ENCODE data around the gene CD68.

Gene CD68

GRCh38 chr17:7587420-7588151, 8.1 kb downstream of the CD68 start:
- Histone ChIP-seq H3K27me3 (ENCODE audit: control insufficient read depth, insufficient read depth, low read length) (no peaks in the 10 kb centered on the region), H3K4me3 (ENCODE audit: low read depth, low read length) (no peak overlapping the region), H3K9ac (no peak overlapping the region), H3K27ac (peak overlapping the region; percentile 49), H3K9me3 (ENCODE audit: control insufficient read depth, low read length) (no peaks in the 10 kb centered on the region), H3K36me3 (ENCODE audit: control insufficient read depth, insufficient read depth, low read length) (no peaks in the 10 kb centered on the region), H3K79me2 (peaks cover 15% of the 10 kb centered on the region), H3K4me1 (peaks cover 17% of the 10 kb centered on the region), H2AFZ (no peak overlapping the region), H3K4me2 (ENCODE audit: low read length) (no peak overlapping the region)
- TF ChIP-seq, protein P1, sequence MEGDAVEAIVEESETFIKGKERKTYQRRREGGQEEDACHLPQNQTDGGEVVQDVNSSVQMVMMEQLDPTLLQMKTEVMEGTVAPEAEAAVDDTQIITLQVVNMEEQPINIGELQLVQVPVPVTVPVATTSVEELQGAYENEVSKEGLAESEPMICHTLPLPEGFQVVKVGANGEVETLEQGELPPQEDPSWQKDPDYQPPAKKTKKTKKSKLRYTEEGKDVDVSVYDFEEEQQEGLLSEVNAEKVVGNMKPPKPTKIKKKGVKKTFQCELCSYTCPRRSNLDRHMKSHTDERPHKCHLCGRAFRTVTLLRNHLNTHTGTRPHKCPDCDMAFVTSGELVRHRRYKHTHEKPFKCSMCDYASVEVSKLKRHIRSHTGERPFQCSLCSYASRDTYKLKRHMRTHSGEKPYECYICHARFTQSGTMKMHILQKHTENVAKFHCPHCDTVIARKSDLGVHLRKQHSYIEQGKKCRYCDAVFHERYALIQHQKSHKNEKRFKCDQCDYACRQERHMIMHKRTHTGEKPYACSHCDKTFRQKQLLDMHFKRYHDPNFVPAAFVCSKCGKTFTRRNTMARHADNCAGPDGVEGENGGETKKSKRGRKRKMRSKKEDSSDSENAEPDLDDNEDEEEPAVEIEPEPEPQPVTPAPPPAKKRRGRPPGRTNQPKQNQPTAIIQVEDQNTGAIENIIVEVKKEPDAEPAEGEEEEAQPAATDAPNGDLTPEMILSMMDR (IDR thresholded peaks at IDR 0.05): no peak

DNA sequence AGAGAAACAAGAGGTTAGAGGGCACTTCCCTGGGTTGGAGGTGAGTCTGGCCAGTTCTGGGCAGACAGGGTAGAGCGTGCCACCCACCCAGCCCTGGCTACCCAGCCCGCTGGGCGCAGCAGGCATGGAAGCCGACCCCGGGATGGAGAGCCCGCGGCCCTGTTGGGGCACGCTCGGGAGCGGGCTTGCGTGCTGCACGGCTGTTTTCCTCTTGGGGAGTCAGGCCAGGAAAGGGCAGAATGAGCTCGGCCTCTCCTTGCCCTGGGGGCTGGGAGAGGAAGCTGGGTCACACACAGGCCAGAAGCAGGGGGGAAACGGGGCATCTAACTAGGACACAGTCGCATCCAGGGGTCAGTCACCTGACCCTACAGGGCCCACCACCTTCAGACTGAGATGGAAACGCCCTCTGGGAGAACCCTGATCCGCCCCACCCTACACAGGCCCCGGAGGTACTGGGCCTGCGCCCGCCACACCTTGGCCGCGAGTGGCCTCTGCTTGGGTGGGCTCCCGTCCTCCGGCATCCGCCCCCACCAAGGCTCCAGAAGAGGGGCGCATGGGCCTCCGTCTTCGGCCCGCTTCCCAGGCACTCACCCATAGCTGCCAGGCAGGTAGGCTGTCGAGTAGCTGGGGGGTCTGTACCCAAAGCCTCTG, 9.2 kb downstream of the CD68 start:
- H3K9me3 ChIP-seq (ENCODE audit: control insufficient read depth, low read length): no peaks in the 10 kb centered on the region
- TF ChIP-seq, protein P1 (IDR thresholded peaks at IDR 0.05): no peak
- H3K36me3 ChIP-seq (ENCODE audit: control insufficient read depth, insufficient read depth, low read length): no peaks in the 10 kb centered on the region
- H3K27me3 ChIP-seq (ENCODE audit: control insufficient read depth, insufficient read depth, low read length): no peaks in the 10 kb centered on the region
- no peak overlapping the region for H3K4me3 ChIP-seq (ENCODE audit: low read depth, low read length)
- H2AFZ ChIP-seq: peak overlapping the region; percentile 81
- no peak overlapping the region for H3K9ac ChIP-seq
- no peak overlapping the region for H3K4me2 ChIP-seq (ENCODE audit: low read length)
- peaks cover 7% of the 10 kb centered on the region for H3K79me2 ChIP-seq
- H3K27ac ChIP-seq: no peak overlapping the region
- H3K4me1 ChIP-seq: peaks cover 9% of the 10 kb centered on the region

DNA sequence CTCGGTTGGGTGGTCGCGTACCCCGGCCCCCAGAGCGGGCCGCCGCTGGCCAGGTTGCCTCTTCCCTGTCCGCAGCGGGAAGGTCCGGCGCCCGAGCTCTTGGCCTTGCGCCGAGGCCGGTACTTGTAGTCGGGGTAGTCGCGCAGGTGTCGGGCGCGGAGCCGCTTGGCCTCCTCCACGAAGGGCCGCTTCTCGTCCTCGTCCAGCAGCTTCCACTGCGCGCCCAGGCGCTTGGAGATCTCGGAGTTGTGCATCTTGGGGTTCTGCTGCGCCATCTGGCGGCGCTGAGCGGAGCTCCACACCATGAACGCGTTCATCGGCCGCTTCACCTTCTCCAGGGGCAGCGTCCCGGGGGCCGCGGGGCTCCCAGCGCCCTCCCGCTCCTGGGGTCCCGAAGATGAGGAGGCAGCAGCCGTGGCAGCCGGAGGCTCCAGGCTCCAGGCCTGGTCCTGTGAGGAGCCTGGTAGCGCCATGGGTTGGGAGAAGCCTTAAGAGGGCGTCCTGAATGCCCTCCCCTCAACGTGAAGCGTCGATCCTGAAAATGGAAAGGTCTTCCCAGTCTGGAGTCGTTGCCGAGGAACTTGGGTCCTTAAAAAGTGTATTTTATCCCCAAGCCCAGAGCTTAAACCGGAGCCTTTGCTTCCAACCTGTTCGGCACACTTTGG, 9.9 kb downstream of the CD68 start:
- Histone ChIP-seq H2AFZ (peak overlapping the region; percentile 81), H3K27ac (peak overlapping the region; percentile 0), H3K27me3 (ENCODE audit: control insufficient read depth, insufficient read depth, low read length) (no peaks in the 10 kb centered on the region), H3K36me3 (ENCODE audit: control insufficient read depth, insufficient read depth, low read length) (no peaks in the 10 kb centered on the region), H3K9ac (no peak overlapping the region), H3K79me2 (peaks cover 5% of the 10 kb centered on the region), H3K9me3 (ENCODE audit: control insufficient read depth, low read length) (no peaks in the 10 kb centered on the region), H3K4me1 (peaks cover 9% of the 10 kb centered on the region), H3K4me2 (ENCODE audit: low read length) (no peak overlapping the region), H3K4me3 (ENCODE audit: low read depth, low read length) (no peak overlapping the region)
- TF ChIP-seq, protein P1 (IDR thresholded peaks at IDR 0.05): peak; percentile 92

- H3K9me3 ChIP-seq (ENCODE audit: control insufficient read depth, low read length): no peaks in the 10 kb centered on the region
- H3K9ac ChIP-seq: no peak within 1 kb of the TSS
- peaks cover 4% of the 10 kb centered on the region for H3K4me1 ChIP-seq
- H3K4me3 ChIP-seq (ENCODE audit: low read depth, low read length): no peak within 1 kb of the TSS
- peak within 1 kb of the TSS; percentile 0 for H3K27ac ChIP-seq
- no peaks in the 10 kb centered on the region for H3K27me3 ChIP-seq (ENCODE audit: control insufficient read depth, insufficient read depth, low read length)
- TF ChIP-seq, protein P1 (IDR thresholded peaks at IDR 0.05): no peak
- H3K79me2 ChIP-seq: no peaks in the 10 kb centered on the region
- no peaks in the 10 kb centered on the region for H3K36me3 ChIP-seq (ENCODE audit: control insufficient read depth, insufficient read depth, low read length)
- H2AFZ ChIP-seq: peak within 1 kb of the TSS; percentile 81
- no peak within 1 kb of the TSS for H3K4me2 ChIP-seq (ENCODE audit: low read length)
Measured at GRCh38 chr17:7589891-7590691, 10.7 kb downstream of the CD68 start, which contains the start of gene SOX15. SOX15 (minus strand) TSS chr17:7590094; CDS start chr17:7589676, 418 bp downstream.

Measured in parathyroid adenoma (tissue), 2 donors.